ENCODE data around the gene IMPDH1. TPM values are rescaled to one million over a fixed set of nuclear protein-coding genes. Genes with fewer than 3 reads are reported as not detected.

IMPDH1 gene
- total and polyA plus RNA-seq, 9 of the 15 experiments (the other 6 are each of a cell fraction or from before 2014, with no cell fraction given): 0.80 to 118 (median 64.3) TPM

- intact Hi-C loops (cut with micrococcal nuclease) (no loop called here), in situ Hi-C loops (cut with MboI) (no loop called here)
- BruUV-seq (replicated peaks): no TSS peak
- POLR2A ChIA-PET: interaction anchor here (0.6 to 1.8 kb wide), 10 partner anchors 8 to 665 kb away, joined by 3 to 11 read pairs (median 4); no protein-coding TSS in a partner anchor
- no peak overlapping the region for H3K4me3 ChIP-seq
- no peaks in the 10 kb centered on the region for H3K27me3 ChIP-seq (ENCODE audit: control insufficient read depth in 2 of 2, insufficient read depth in 2 of 2, low read length in 2 of 2)
- peaks cover 0 to 20% of the 10 kb centered on the region in 2 experiments; a peak in 3 of 5 replicates for H3K4me1 ChIP-seq (replicated peaks in 1 of 2; ENCODE audit: control insufficient read depth in 2 of 2, insufficient read depth in 2 of 2, low read length in 2 of 2)
- FAIRE-seq: peak; percentile 71
- H3K9me1 ChIP-seq (ENCODE audit: control insufficient read depth, insufficient read depth, low read length): peaks cover 3% of the 10 kb centered on the region
- no peak overlapping the region for H3K27ac ChIP-seq (ENCODE audit: extremely low read depth, low read depth, low read length)
- H3K36me3 ChIP-seq (ENCODE audit: control insufficient read depth, insufficient read depth, low read length): peaks cover 37% of the 10 kb centered on the region; the same call in 1 of the 3 replicates
- H3K79me2 ChIP-seq (ENCODE audit: control insufficient read depth, insufficient read depth, low read length): no peaks in the 10 kb centered on the region
- CTCF ChIA-PET (ENCODE audit: low intra/inter-chr PET ratio): interaction anchor here (0.6 kb wide), 1 partner anchor 1592 kb away, joined by 4 read pairs; no protein-coding TSS in a partner anchor
- H3K9me3 ChIP-seq (replicated peaks; ENCODE audit: control insufficient read depth, insufficient read depth, low read depth, low read length): no peaks in the 10 kb centered on the region
- no peak for ATAC-seq
- H2AFZ ChIP-seq (ENCODE audit: low read depth, low read length): no peak overlapping the region
- 0 out of 2 replicates have a peak, but pooled peaks cover 19% of the 10 kb centered on the region for H4K20me1 ChIP-seq (replicated peaks; ENCODE audit: control insufficient read depth, insufficient read depth, low read length)
- 21% methylated on average over 3 of the region's 3 CpGs for WGBS (ENCODE audit: insufficient coverage, low coverage, missing lambda C conversion rate)
- H3K9ac ChIP-seq (ENCODE audit: insufficient read depth in 1 of 2, low read depth in 2 of 2, low read length in 2 of 2): no peak overlapping the region
- peak in 1 of 4 experiments; percentile 31 for DNase-seq (ENCODE audit: extremely low read depth in 1 of 4, low spot score in 3 of 4)
- no peak overlapping the region for H3K4me2 ChIP-seq (ENCODE audit: insufficient read depth, low read length)
- TF ChIP-seq HDAC6 (IDR thresholded peaks at IDR 0.05; ENCODE audit: low read depth, low read length): no peak
- TF ChIP-seq PML (IDR thresholded peaks at IDR 0.05; ENCODE audit: low read length): no peak
- no peak for TF ChIP-seq SIRT6 (IDR thresholded peaks at IDR 0.05; ENCODE audit: low read depth, low read length)
- peak; percentile 55 for TF ChIP-seq ZNF316 (IDR thresholded peaks at IDR 0.05)
- TF ChIP-seq GTF2A2 (tag; IDR thresholded peaks at IDR 0.05): no peak
- TF ChIP-seq THRA (IDR thresholded peaks at IDR 0.05): no peak
- TF ChIP-seq KLF10 (CRISPR knock-in tag; IDR thresholded peaks at IDR 0.05): no peak
- no peak for TF ChIP-seq BCLAF1 (IDR thresholded peaks at IDR 0.05; ENCODE audit: borderline replicate concordance in 1 of 2, control insufficient read depth in 1 of 2, low read depth in 2 of 2, low read length in 1 of 2)
- TF ChIP-seq ZNF395 (CRISPR knock-in tag; IDR thresholded peaks at IDR 0.05): no peak
- peak; percentile 38; the same call in 1 of the 2 replicates for TF ChIP-seq CHD2 (IDR thresholded peaks at IDR 0.05; ENCODE audit: low read depth, low read length)
- TF ChIP-seq HDAC8 (tag; IDR thresholded peaks at IDR 0.05): no peak
- 0 out of 2 replicates have a peak, but pooled peaks have one; percentile 82 for TF ChIP-seq SREBF2 (CRISPR knock-in tag; IDR thresholded peaks at IDR 0.05)
- no peak for TF ChIP-seq PRMT5 (CRISPR knock-in tag; IDR thresholded peaks at IDR 0.05)
- no peak for TF ChIP-seq ZNF696 (CRISPR knock-in tag; conservative IDR thresholded peaks at IDR 0.05)
- TF ChIP-seq JUN (IDR thresholded peaks at IDR 0.05; ENCODE audit: borderline replicate concordance, low read depth, low read length): no peak
- no peak for TF ChIP-seq JUN (CRISPR knock-in tag; IDR thresholded peaks at IDR 0.05; ENCODE audit: borderline replicate concordance)
Measured at GRCh38 chr7:128390871-128391565, 18.8 kb downstream of the IMPDH1 start.
